Naive B cell (primary cell): Measurements from ENCODE around the gene OR51B4. TPM values are rescaled to one million over a fixed set of nuclear protein-coding genes. Genes with fewer than 3 reads are reported as not detected.
"Not testable (repeated sequence)": the region's sequence is repeated elsewhere in the genome, so short reads cannot be mapped to it uniquely, and the experiment has no call there.

Source experiments
- ATAC-seq, 2 donors: fragments of 150-1000 bp; cut with Tn5 transposase; 2 replicates each; pipeline ENCODE4 v1.10.0; 2021; ENCODE audit warnings: low read depth in 2 of 2, mild to moderate bottlenecking in 2 of 2, moderate library complexity in 2 of 2
- DNase-seq: peaks from one replicate; pipeline ENCODE4 v3.0.0; 2022
- H3K27ac Mint-ChIP-seq, 6 donors: one replicate each; pipeline ENCODE4 v1.8.0; 2020 to 2022; ENCODE audit warnings: mild to moderate bottlenecking in 6 of 6, mixed read lengths in 6 of 6, moderate library complexity in 5 of 6, inconsistent platforms in 2 of 6
- H3K27me3 Mint-ChIP-seq, 3 donors: one replicate each; pipeline ENCODE4 v1.8.0; 2021 to 2022; ENCODE audit warnings: mixed read lengths in 3 of 3, mild to moderate bottlenecking in 1 of 3
- H3K36me3 Mint-ChIP-seq, 2 donors: one replicate each; pipeline ENCODE4 v1.8.0; 2020 to 2022; ENCODE audit warnings: mixed read lengths in 2 of 2, inconsistent platforms in 1 of 2, mild to moderate bottlenecking in 1 of 2
- H3K4me1 Mint-ChIP-seq, 3 donors: one replicate each; pipeline ENCODE4 v1.8.0; 2020 to 2022; ENCODE audit warnings: mixed read lengths in 3 of 3, inconsistent platforms in 1 of 3, mild to moderate bottlenecking in 1 of 3, moderate library complexity in 1 of 3
- H3K4me3 Mint-ChIP-seq, 8 donors: one replicate each; pipeline ENCODE4 v1.8.0; 2020 to 2022; ENCODE audit warnings: mild to moderate bottlenecking in 8 of 8, mixed read lengths in 8 of 8, moderate library complexity in 8 of 8, inconsistent platforms in 2 of 8
- H3K9me3 Mint-ChIP-seq, 7 donors: one replicate each; pipeline ENCODE4 v1.8.0; 2020 to 2022; ENCODE audit warnings: mixed read lengths in 7 of 7, mild to moderate bottlenecking in 5 of 7, inconsistent platforms in 2 of 7, moderate library complexity in 1 of 7
- polyA plus RNA-seq, 6 donors: library from polyadenylated mRNA; unstranded; fragments of 300-500 nt; fragmentation: Illumina TruSeq; gene quantifications; one replicate each; pipeline ENCODE4 v1.2.3, GENCODE V29; 2021; ENCODE audit warnings: low read depth in 6 of 6

The OR51B4 gene
- polyA plus RNA-seq, 6 donors from 2014 or later: not detected

DNA sequence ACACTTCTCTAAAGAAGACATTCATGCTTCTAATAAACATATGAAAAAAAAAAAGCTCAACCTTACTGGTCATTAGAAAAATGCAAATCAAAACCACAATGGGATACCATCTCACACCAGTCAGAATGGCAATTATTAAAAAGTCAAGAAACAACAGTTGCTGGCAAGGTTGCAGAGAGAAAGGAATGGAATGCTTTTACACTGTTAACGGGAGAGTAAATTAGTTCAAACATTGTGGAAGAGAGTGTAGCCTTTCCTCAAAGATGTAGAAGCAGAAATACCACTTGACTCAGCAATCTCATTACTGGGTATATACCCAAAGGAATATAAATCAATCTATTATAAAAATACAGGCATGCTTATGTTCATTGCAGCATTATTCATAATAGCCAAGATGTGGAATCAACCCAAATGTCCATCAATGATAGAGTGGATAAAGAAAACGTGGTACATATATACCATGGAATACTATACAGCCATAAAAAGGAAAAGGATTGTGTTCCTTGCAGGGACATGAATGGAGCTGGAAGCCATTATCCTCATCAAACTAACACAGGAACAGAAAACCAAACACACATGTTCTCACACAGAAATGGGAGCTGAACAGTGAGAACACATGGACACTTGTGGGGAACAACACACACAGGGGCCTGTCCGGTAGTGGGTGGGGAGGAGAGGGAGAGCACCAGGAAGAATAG is 11.7 kb upstream of the OR51B4 start:
- not testable (repeated sequence) for H3K9me3 Mint-ChIP-seq, H3K4me1 Mint-ChIP-seq, DNase-seq, H3K4me3 Mint-ChIP-seq, H3K27ac Mint-ChIP-seq, ATAC-seq, H3K36me3 Mint-ChIP-seq, H3K27me3 Mint-ChIP-seq

DNA sequence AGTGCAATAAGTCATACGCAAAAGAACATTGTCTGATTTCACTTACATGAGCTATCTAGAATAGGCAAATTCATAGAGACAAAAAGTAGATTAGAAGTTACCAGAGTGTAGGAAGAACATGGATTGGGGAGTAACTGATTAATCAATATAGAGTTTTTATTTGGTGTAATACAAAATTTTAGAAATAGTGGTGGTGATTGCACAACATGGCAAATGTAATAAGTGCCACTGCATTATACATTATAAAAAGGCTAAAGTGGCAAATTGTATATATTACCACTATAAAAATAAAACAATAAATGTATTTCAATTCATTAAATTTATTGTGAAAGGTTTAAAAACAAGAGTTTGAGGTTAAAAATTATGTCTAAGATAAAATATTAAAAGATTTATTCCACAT is 8.7 kb upstream of the OR51B4 start:
- H3K27ac Mint-ChIP-seq: no peak overlapping the region
- H3K27me3 Mint-ChIP-seq: peaks cover 0 to 8% (median 6%) of the 10 kb centered on the region in 3 donors
- H3K4me1 Mint-ChIP-seq: no peaks in the 10 kb centered on the region
- no peak overlapping the region for H3K4me3 Mint-ChIP-seq
- no peak for ATAC-seq
- DNase-seq: no peak
- no peaks in the 10 kb centered on the region for H3K36me3 Mint-ChIP-seq
- peaks cover 0 to 8% (median 4%) of the 10 kb centered on the region in 7 donors for H3K9me3 Mint-ChIP-seq

DNA sequence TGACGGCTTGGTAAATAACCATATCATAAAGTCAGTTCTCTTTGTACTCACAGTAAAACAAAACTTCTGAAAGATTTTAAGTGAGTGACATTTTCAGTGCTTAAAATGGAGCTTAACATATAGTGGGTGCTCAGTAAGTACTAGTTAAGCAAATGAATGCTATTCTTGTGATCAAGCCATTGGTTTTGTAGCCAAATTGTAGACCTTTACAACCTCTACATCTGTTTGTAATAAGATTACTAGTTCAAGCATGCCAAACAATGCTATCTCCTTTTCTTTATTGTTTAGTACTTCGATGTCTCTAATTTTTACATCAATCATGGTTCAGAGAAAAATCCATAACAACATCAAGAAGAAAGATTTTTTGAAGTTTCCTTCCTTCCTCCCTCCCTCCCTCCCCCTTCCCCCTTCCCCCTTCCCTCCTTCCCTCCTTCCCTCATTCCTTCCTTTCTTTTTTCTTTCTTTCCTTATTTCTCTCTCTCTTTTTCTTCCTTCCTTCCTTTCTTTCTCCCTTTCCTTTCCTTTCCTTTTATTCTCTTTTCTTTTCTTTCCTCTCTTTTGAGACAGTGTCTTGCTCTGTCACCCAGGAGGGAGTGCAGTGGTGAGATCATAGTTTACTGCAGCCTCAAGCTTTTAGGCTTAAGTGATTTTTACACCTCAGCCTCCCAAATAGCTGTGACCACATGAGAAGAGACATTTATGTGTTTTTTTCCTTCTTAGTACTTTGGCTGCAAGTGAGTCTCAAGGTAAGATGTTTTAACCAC is 5.7 kb upstream of the OR51B4 start:
- Mint-ChIP-seq H3K9me3 (no peaks in the 10 kb centered on the region), H3K4me3 (no peak overlapping the region), H3K4me1 (no peaks in the 10 kb centered on the region), H3K36me3 (no peaks in the 10 kb centered on the region), H3K27me3 (peaks cover 0 to 9% (median 8%) of the 10 kb centered on the region in 3 donors), H3K27ac (no peak overlapping the region)
- DNase-seq (no peak), ATAC-seq (no peak)

DNA sequence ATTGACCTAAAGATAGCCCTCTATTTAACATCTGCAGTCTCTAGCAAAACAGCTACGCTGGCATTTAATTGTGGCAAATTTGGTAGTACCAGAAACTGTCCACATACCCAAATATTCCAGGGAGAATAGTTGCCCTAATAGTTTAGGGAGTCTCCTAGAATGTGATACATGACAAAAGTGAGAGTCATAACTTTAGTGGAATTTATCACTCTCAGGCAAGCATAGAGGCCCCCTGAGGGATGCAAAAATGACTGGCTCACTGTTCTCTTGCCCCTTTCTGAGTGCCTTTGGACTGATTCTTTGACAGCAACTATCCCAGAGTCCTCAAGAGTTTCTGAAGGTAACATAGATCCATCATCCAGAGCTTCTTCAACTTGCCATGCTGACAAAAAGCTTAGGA is 2.3 kb upstream of the OR51B4 start:
- no peak overlapping the region for H3K4me3 Mint-ChIP-seq
- DNase-seq (no peak), ATAC-seq (no peak)
- H3K9me3 Mint-ChIP-seq: no peaks in the 10 kb centered on the region
- H3K36me3 Mint-ChIP-seq: no peaks in the 10 kb centered on the region
- no peaks in the 10 kb centered on the region for H3K4me1 Mint-ChIP-seq
- no peak overlapping the region for H3K27ac Mint-ChIP-seq
- peaks cover 0 to 8% (median 4%) of the 10 kb centered on the region in 3 donors for H3K27me3 Mint-ChIP-seq

DNA sequence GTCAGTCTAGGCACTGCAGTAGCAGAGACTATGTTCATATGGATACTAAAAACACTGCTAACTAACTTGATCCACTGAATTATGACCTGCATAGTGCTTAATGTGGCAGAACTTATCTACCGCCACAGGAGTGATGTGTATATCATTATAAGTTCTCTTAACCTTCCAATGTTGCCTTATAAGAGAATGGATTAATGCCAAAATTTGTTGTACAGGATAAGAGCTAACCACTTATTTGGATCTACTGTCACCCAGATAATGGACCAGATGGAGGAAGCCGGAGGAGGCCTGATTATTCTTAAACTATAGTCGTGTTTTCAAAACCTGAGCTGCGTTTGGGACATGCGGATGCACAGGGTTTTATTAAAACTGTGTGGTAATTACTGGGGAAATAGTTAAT is 1.9 kb upstream of the OR51B4 start:
- H3K4me3 Mint-ChIP-seq: no peak overlapping the region
- DNase-seq (no peak), ATAC-seq (no peak)
- H3K4me1 Mint-ChIP-seq: no peaks in the 10 kb centered on the region
- no peak overlapping the region for H3K27ac Mint-ChIP-seq
- no peaks in the 10 kb centered on the region for H3K9me3 Mint-ChIP-seq
- H3K36me3 Mint-ChIP-seq: no peaks in the 10 kb centered on the region
- H3K27me3 Mint-ChIP-seq: peaks cover 0 to 8% (median 4%) of the 10 kb centered on the region in 3 donors

DNA sequence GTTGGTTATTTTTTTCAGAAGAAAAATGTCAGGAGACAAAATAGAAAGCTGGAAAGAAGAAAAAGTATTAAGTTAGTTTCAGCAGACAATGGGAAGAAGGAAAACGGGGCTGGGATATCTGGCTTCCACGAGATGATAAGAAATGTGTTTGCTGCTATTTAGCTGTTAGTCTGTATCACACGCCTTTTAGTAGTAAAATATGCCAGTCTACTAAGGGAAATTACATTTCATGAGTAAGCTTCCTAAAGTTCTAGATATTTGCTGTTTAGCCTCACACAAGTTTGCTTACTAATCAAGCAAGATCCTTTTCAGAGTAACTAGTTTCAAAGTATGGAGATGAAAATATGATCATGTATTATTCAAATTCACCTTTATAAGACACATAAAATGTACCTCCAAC is 1.5 kb downstream of the OR51B4 start:
- no peak for ATAC-seq
- no peaks in the 10 kb centered on the region for H3K4me1 Mint-ChIP-seq

DNA sequence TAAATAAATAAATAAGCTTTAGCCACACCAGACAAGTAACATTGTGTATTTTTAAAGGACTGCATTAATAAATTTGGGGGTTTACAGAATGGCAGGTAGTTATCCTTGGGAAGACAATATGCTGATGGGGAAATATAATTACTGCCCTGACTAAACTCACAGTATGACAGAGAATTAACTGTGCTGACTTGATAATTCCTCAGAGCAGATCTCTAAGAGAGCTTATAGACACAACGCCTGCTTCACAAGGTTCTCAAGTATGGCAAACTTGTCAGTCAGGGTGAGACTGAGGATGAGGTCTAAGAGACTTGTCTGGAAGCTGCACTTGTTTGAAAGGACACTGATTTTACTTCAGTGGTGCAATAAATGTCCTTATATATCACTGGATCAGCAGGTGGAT is 3.3 kb downstream of the OR51B4 start:
- Mint-ChIP-seq H3K4me1 (no peaks in the 10 kb centered on the region), H3K27ac (no peak overlapping the region), H3K4me3 (no peak overlapping the region), H3K36me3 (no peaks in the 10 kb centered on the region), H3K27me3 (peaks cover 0 to 6% (median 0%) of the 10 kb centered on the region in 3 donors), H3K9me3 (no peaks in the 10 kb centered on the region)
- DNase-seq (no peak), ATAC-seq (no peak)

More for the DNA sequence above, 1.5 kb downstream of the OR51B4 start:
- DNase-seq: no peak
- Mint-ChIP-seq H3K27ac (no peak overlapping the region), H3K9me3 (no peaks in the 10 kb centered on the region), H3K4me3 (no peak overlapping the region), H3K27me3 (peaks cover 0 to 7% (median 0%) of the 10 kb centered on the region in 3 donors), H3K36me3 (no peaks in the 10 kb centered on the region)

DNA sequence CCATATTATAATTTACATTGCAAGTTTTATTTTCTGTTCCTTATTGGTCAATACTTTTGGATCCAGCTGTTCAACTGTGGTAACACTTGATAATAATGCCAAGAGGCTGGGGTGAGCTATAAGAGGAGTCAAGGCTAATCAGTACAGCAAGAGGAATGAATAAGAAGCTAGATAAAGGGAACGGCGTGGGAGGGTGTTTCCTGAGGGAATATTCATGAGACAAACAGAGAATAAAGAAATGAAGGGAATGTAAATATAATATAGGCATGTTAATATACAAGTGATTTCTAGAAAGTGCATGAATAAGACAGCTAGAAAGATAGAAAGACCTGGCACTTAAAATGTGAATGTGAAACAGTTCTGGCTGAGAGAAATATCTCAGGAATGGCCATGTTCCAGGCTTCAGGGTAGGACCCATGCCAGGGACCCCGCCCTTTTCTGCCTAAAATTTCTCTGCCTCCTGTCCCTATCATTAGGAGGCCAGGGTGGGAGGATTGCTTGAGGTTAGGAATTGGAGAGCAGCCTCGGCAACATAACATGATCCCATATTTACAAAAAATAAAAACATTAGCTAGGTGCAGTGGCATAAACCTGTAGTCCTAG is 3.9 kb downstream of the OR51B4 start:
- no peaks in the 10 kb centered on the region for H3K4me1 Mint-ChIP-seq
- no peaks in the 10 kb centered on the region for H3K36me3 Mint-ChIP-seq
- DNase-seq (no peak), ATAC-seq (no peak)
- no peak overlapping the region for H3K27ac Mint-ChIP-seq
- H3K9me3 Mint-ChIP-seq: no peaks in the 10 kb centered on the region
- no peak overlapping the region for H3K4me3 Mint-ChIP-seq
- H3K27me3 Mint-ChIP-seq: peaks cover 0 to 6% (median 4%) of the 10 kb centered on the region in 3 donors

DNA sequence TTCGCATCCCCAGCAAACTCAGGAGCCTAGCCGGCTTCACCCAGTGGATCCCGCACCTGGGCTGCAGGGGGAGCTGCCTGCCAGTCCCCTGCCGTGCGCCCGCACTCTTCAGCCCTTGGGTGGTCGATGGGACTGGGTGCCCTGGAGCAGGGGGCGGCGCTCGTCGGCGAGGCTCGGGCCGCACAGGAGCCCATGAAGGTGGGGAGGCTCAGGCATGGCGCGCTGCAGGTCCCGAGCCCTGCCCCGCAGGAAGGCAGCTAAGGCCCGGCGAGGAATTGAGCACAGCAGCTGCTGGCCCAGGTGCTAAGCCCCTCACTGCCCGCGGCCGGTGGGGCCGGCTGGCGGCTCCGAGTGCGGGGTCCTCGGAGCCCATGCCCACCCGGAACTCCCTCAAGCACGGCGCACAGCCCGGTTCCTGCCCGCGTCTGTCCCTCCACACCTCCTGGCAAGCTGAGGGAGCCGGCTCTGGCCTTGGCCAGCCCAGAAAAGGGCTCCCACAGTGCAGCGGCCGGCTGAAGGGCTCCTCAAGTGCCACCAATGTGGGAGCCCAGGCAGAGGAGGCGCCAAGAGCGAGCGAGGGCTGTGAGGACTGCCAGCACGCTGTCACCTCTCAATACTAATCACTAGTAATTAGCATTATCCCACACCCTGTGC is 7.3 kb downstream of the OR51B4 start:
- H3K4me3 Mint-ChIP-seq, H3K9me3 Mint-ChIP-seq, H3K4me1 Mint-ChIP-seq, DNase-seq, ATAC-seq, H3K27me3 Mint-ChIP-seq, H3K36me3 Mint-ChIP-seq, H3K27ac Mint-ChIP-seq: not testable (repeated sequence)

DNA sequence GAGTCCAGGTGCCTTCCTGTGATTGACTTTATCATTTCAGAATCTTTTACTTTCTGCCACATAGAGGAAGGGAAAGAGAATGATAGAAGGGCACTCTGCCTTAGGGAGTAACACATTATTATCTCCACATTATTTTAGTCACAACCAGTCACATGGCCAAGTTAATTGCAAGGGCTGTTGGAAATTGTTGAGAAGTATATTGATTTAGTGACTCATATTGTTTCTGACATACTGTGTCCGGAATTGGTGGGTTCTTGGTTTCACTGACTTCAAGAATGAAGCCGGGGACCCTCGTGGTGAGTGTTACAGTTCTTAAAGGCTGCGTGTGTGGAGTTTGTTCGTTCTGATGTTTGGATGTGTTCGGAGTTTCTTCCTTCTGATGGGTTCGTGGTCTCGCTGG is 8.7 kb downstream of the OR51B4 start:
- H3K9me3 Mint-ChIP-seq: no peaks in the 10 kb centered on the region
- H3K4me3 Mint-ChIP-seq: no peak overlapping the region
- H3K27me3 Mint-ChIP-seq: peaks cover 0 to 6% (median 4%) of the 10 kb centered on the region in 3 donors

DNA sequence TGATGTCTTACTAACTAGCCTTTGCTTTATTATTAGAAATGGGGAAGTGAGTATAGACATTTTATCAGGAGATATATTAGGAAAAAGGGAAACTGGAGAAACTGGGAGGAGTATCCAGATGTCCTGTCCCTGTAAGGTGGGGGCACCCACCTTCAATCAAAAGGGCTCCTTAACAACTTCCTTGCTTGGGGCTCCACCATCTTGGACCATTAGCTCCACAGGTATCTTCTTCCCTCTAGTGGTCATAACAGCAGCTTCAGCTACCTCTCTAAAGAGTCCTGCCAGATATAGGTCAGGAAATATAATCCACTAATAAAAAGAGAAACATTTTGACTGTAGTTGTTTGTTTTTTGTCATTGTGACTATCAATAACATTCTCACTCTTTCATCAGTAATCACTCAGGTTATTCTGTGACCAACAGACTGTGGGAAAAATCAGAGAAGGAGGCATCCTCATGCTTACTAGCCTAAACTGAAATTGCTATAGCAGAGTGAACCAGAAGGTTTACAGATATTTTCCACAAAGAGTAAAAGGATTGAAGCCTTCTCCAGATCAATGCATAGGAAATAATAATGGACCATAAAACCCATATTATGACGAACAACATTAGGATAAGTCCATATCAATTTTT is 10.4 kb downstream of the OR51B4 start:
- no peak for ATAC-seq
- Mint-ChIP-seq H3K4me3 (no peak overlapping the region), H3K36me3 (no peaks in the 10 kb centered on the region), H3K27me3 (peaks cover 0 to 4% (median 0%) of the 10 kb centered on the region in 3 donors), H3K4me1 (no peaks in the 10 kb centered on the region), H3K27ac (no peak overlapping the region), H3K9me3 (no peaks in the 10 kb centered on the region)
- no peak for DNase-seq

More for the DNA sequence above, 8.7 kb downstream of the OR51B4 start:
- DNase-seq: no peak
- Mint-ChIP-seq H3K4me1 (no peaks in the 10 kb centered on the region), H3K36me3 (no peaks in the 10 kb centered on the region), H3K27ac (no peak overlapping the region)
- no peak for ATAC-seq

DNA sequence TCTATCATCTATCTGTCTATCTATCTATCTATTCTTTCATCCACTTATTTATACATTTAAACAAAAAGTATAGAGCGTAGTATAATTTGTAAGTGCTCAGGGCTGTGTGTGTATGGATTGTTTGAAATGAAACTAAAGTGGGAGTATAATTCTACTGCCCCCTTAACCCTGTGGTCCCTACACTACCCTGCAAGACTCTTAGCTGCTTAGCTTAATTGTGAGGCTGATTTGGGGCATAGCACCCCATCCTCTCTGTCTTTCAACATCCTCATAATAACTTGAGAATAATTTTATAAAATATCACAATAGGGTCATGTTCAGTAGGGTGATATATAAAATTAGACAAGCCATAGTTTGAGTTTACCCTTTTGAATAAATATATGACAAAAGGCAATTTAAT is 11.6 kb downstream of the OR51B4 start:
- no peaks in the 10 kb centered on the region for H3K4me1 Mint-ChIP-seq
- ATAC-seq: no peak
- H3K4me3 Mint-ChIP-seq: no peak overlapping the region
- no peak overlapping the region for H3K27ac Mint-ChIP-seq
- DNase-seq: no peak
- peaks cover 0 to 3% (median 0%) of the 10 kb centered on the region in 7 donors for H3K9me3 Mint-ChIP-seq
- no peaks in the 10 kb centered on the region for H3K36me3 Mint-ChIP-seq
- peaks cover 0 to 4% (median 0%) of the 10 kb centered on the region in 3 donors for H3K27me3 Mint-ChIP-seq

DNA sequence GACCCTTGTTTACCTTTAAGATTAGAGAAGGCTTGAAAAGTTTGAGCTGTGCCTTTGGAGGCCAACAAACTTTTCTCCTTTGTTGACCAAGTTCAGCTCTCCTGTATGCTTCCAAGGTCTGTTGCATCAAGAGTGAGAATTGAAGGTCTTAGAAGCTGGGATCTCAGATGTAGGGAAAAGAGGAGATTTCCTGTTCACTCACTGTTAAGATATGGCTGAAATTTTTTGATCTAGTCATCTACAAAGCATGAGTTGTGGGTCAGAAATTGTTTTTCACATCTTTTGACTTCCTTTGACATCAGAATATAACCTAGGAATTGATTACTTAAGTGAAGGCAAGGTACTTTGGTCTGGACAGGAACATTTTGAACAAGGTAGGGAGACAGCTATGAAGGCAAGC is 12.1 kb downstream of the OR51B4 start:
- Mint-ChIP-seq H3K27me3 (peaks cover 0 to 4% (median 0%) of the 10 kb centered on the region in 3 donors), H3K36me3 (no peaks in the 10 kb centered on the region), H3K27ac (no peak overlapping the region), H3K9me3 (peaks cover 0 to 3% (median 0%) of the 10 kb centered on the region in 7 donors), H3K4me1 (no peaks in the 10 kb centered on the region), H3K4me3 (no peak overlapping the region)
- ATAC-seq (no peak), DNase-seq (no peak)
